ENCODE measurements around the gene IMPG1.

The IMPG1 gene, protein sequence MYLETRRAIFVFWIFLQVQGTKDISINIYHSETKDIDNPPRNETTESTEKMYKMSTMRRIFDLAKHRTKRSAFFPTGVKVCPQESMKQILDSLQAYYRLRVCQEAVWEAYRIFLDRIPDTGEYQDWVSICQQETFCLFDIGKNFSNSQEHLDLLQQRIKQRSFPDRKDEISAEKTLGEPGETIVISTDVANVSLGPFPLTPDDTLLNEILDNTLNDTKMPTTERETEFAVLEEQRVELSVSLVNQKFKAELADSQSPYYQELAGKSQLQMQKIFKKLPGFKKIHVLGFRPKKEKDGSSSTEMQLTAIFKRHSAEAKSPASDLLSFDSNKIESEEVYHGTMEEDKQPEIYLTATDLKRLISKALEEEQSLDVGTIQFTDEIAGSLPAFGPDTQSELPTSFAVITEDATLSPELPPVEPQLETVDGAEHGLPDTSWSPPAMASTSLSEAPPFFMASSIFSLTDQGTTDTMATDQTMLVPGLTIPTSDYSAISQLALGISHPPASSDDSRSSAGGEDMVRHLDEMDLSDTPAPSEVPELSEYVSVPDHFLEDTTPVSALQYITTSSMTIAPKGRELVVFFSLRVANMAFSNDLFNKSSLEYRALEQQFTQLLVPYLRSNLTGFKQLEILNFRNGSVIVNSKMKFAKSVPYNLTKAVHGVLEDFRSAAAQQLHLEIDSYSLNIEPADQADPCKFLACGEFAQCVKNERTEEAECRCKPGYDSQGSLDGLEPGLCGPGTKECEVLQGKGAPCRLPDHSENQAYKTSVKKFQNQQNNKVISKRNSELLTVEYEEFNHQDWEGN

DNA sequence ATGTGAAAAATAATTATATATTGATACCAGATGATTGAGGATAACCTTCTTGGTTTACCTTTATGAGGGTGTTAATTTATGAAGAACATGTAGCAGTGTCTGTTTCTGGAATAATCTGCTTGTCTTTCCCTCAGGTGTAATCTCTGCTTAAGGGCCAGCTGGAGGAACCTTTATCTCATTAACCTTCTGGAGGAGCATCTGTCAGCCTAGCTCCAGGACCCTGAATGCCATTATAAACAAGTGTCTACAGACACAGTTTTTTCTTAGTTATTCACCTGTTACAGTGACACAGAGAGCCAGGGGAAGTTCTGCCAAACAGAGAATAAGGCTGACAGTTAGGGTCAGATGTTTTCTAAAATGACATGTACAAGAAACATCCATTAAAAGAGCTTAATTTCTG lies at the start of gene IMPG1:
TSS of gene IMPG1 (minus strand) at position 101 of the 400 bp plus-strand sequence. CDS start 174 bp downstream, outside the sequence.
- Mint-ChIP-seq H3K9me3 (ENCODE audit: low read depth) (peaks cover 5% of the 10 kb centered on the region), H3K27ac (no peak within 1 kb of the TSS)

DNA sequence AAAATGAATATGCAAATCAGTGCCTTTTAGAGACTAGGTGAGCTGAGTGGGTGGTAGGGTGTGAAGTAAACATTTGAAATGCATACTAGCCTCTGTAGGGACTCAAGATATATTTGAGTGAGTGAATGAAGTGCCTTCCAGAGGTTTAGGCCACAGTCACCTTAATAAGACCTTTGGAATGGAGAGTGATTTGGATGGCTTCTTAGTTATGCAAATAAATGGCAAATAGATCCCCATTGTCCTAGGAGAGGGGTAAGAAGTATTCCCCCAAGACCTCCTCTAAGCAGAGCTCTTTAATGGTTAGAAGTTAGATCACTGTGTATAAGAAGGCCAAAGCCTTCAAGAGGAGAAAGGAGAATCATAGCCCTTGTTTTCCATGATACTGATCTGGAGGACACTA lies 47.8 kb upstream of the IMPG1 start:
- Mint-ChIP-seq H3K4me3 (no peak overlapping the region), H3K9me3 (ENCODE audit: low read depth) (peaks cover 4% of the 10 kb centered on the region), H3K27me3 (no peaks in the 10 kb centered on the region)

More for the DNA sequence above, at the start of gene IMPG1:
- Mint-ChIP-seq H3K4me1 (ENCODE audit: low read depth) (no peaks in the 10 kb centered on the region), H3K27me3 (no peaks in the 10 kb centered on the region), H3K4me3 (no peak within 1 kb of the TSS), H3K36me3 (no peaks in the 10 kb centered on the region)

DNA sequence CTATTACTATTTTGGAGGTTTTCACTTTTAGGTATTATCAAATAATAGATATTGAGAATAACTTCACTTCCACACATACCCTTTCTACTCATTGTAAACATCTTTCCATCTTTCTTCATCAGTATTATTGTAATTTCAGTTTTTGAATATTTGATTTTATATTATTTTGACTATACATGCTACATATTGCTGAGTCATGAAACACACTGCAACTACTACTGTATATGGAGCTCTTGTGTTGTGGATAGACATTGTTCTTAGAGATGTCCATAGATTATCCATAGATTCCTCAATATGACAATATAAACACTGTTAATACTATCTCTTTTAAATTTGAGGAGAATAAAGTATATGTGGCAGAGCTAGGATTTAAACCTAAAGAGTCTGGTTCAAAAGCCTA lies 819 bp upstream of the IMPG1 start:
- Mint-ChIP-seq H3K4me1 (ENCODE audit: low read depth) (no peaks in the 10 kb centered on the region), H3K27ac (no peak overlapping the region), H3K36me3 (no peaks in the 10 kb centered on the region), H3K27me3 (no peaks in the 10 kb centered on the region), H3K9me3 (ENCODE audit: low read depth) (peaks cover 5% of the 10 kb centered on the region), H3K4me3 (no peak overlapping the region)

More for the DNA sequence above, 47.8 kb upstream of the IMPG1 start:
- Mint-ChIP-seq H3K27ac (no peak overlapping the region), H3K36me3 (no peaks in the 10 kb centered on the region), H3K4me1 (ENCODE audit: low read depth) (no peaks in the 10 kb centered on the region)

DNA sequence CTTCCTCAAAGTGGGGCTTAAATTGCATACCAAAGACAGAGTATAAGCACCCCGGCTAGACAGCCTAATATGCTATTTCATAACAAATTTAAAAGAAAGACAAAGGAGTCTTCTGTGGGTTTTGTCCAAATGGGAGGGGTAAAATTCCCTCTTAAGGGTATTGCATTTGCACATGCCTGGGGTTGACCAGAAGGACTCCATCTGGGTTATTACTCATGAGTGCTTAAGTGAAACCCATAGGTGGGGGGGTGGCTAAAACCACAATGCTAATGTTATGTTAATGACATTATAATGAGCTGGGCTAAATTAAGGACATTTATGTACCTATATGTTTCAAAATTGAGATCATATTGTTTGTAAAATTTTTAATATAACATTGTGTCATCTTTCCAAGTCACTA lies 15.0 kb downstream of the IMPG1 start:
- Mint-ChIP-seq H3K36me3 (no peaks in the 10 kb centered on the region), H3K4me3 (no peak overlapping the region), H3K9me3 (ENCODE audit: low read depth) (peaks cover 6% of the 10 kb centered on the region), H3K4me1 (ENCODE audit: low read depth) (no peaks in the 10 kb centered on the region), H3K27me3 (no peaks in the 10 kb centered on the region), H3K27ac (no peak overlapping the region)

DNA sequence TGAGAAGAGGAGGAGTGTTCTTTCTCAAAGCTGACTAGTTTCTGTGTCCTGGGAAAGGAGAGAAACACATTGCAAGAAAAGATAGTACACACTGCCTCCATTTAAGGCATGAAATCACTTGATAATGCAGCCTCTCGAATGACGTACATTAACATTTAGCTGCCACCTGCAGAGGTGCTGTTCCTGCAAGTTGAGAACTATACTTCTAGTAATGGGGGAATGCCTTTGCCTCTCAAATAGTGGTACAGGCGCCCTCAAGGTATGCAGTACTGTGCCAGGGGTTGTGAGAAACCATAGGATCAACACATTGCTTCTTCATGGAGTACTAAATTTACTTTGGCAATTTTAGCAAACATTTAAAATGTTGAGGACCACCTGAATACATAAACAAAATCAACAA lies 20.1 kb downstream of the IMPG1 start:
- no peak overlapping the region for H3K4me3 Mint-ChIP-seq
- no peaks in the 10 kb centered on the region for H3K36me3 Mint-ChIP-seq
- peaks cover 6% of the 10 kb centered on the region for H3K9me3 Mint-ChIP-seq (ENCODE audit: low read depth)
- no peak overlapping the region for H3K27ac Mint-ChIP-seq
- no peaks in the 10 kb centered on the region for H3K4me1 Mint-ChIP-seq (ENCODE audit: low read depth)
- H3K27me3 Mint-ChIP-seq = no peaks in the 10 kb centered on the region

DNA sequence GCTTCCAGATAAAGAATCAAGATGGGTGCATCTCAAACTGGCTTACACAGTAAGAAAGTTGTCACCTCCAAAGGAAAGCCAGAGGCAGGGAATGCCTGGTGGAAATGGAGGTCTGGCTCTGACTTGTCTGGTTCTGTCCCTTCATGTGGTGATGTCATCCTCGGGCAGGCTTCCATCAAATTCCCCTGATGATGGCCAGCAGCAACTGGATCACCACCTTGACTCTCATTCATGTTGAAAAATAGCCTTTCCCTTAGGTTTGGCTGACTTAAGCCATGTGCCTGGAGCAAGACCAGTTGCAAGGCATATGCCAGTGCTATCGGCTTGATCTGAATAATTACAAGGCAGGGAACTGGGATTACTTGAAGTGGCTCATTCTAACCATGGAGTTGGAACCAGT lies 28.8 kb downstream of the IMPG1 start:
- H3K27ac Mint-ChIP-seq = no peak overlapping the region
- H3K9me3 Mint-ChIP-seq (ENCODE audit: low read depth) = peaks cover 6% of the 10 kb centered on the region
- no peaks in the 10 kb centered on the region for H3K27me3 Mint-ChIP-seq
- H3K36me3 Mint-ChIP-seq = no peaks in the 10 kb centered on the region
- H3K4me1 Mint-ChIP-seq (ENCODE audit: low read depth) = no peaks in the 10 kb centered on the region
- no peak overlapping the region for H3K4me3 Mint-ChIP-seq

DNA sequence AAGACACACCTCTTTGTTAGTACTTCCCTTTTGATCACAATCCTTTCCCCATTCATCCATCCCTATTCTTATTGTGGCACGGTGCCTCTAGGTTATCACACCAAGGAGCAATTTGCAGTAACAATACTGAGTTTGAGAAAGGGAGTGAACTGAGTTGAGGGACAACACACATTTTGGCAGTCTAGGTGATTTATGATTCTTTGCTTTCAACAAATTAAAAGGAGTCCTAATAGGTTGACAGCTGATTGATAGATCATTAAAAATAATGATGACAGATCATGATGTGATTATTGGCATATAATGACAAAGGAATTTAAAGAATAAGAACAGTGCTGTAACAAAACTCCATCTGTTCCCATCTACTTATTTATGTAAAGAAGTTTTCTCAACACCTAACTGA lies 36.7 kb downstream of the IMPG1 start:
- no peaks in the 10 kb centered on the region for H3K4me1 Mint-ChIP-seq (ENCODE audit: low read depth)
- H3K4me3 Mint-ChIP-seq = no peak overlapping the region
- H3K36me3 Mint-ChIP-seq = no peaks in the 10 kb centered on the region
- no peaks in the 10 kb centered on the region for H3K27me3 Mint-ChIP-seq
- H3K27ac Mint-ChIP-seq = no peak overlapping the region
- H3K9me3 Mint-ChIP-seq (ENCODE audit: low read depth) = peaks cover 7% of the 10 kb centered on the region

DNA sequence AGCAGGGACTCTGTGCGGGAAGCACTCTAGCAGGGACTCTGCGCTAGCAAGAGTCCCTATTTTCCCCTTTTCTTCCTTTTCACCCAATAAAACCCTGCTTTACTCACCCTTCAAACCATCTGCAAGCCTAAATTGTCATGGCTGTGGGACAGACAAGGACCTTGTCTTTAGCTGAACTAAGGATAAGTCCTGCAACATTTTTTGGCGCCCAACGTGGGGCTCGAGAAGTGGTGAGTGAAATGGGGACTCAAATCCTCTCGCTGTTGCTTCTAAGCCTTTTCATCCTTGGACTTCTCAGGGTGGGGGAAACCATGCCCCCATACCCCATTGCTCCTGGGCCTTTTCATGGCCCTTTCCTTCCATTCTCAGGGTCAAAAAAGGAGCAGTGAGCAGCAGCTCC lies 46.4 kb downstream of the IMPG1 start:
- Mint-ChIP-seq H3K36me3 (peaks cover 5% of the 10 kb centered on the region), H3K9me3 (ENCODE audit: low read depth) (peaks cover 27% of the 10 kb centered on the region), H3K27ac (no peak overlapping the region), H3K27me3 (no peaks in the 10 kb centered on the region), H3K4me3 (no peak overlapping the region), H3K4me1 (ENCODE audit: low read depth) (no peaks in the 10 kb centered on the region)

DNA sequence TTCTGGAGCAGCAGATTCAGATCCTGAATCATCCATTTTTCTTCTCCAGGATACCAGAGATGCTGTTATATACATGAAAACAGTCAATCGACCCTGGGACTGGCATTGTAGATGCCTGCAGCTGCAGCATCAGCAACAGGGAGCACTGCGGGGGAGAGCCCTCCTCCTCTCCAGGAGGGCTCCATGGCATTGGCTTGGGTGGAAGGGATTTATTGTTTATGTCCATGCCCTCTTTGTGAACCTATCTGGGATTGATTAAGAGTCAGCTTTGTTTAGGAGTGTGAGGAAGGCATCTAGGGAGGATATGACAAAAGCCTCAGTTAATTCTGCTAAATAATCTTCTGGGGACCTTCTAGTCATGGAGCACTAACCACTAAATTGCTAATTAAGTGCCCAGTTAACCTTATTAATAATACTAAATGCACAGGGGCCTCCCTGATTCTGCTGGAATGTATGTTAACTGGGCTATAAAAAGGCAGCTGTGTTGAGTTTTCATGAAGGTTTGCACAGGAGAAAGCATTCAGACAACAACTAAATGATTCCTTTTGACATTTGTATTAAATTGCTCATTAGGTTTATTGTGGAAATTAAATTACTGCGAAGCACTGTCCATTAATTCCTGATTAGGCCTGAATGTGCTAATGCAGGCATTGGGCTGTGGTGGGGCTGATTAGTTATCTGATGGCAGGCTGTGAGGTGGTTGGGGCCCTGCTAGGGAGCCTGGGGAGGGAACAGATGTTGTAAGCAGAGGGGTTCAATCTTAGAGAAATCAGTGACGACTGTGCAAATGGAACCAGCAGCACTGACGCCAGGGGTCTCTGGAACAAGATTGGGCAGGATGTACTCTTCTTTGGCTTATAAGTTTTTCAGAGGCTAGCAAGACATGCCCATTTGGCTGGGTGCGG lies 57.6 kb downstream of the IMPG1 start:
- no peaks in the 10 kb centered on the region for H3K4me1 Mint-ChIP-seq (ENCODE audit: low read depth)
- H3K27ac Mint-ChIP-seq = no peak overlapping the region
- no peak overlapping the region for H3K4me3 Mint-ChIP-seq
- H3K9me3 Mint-ChIP-seq (ENCODE audit: low read depth) = peaks cover 6% of the 10 kb centered on the region
- H3K27me3 Mint-ChIP-seq = peaks cover 5% of the 10 kb centered on the region
- no peaks in the 10 kb centered on the region for H3K36me3 Mint-ChIP-seq

DNA sequence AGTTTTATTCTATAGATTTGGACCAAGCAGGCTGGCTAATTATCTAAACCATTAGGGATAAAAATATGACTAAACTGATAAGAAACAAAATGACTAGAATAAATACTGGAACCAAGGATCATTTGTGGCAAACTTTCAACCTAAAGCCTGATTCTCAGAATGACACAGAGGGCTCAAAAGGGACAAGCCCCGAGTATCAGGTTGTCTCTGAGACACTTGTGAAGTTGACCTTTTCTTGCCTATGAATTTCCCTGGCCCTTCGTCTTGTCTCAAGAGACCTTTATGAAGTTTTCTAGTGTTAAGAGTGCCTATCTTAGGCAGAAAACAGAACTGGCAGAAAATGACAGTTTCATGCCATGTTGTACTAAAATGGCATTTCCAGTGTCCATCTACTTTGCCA lies 68.3 kb downstream of the IMPG1 start:
- Mint-ChIP-seq H3K4me3 (no peak overlapping the region), H3K9me3 (ENCODE audit: low read depth) (no peaks in the 10 kb centered on the region), H3K27me3 (no peaks in the 10 kb centered on the region), H3K4me1 (ENCODE audit: low read depth) (no peaks in the 10 kb centered on the region), H3K36me3 (no peaks in the 10 kb centered on the region), H3K27ac (no peak overlapping the region)

DNA sequence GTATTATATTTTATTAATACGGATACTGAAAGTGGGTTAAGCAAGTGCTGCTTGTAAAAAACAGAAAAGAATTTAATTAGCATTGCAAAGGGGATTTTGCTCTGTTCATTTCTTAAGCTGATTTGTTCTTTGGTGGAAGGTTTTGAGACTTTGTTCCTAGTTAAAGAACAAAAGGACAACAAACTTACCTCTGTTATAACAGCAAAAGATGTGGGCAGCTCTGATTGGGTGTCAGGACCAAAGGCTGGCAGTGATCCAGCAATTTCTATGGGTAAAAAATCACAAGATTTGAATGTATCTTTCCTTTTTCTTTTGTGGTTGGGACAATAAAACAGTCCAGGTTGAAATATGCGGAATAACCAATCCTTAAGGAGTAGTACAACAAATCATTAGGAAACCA lies 68.8 kb downstream of the IMPG1 start:
- no peaks in the 10 kb centered on the region for H3K36me3 Mint-ChIP-seq
- H3K9me3 Mint-ChIP-seq (ENCODE audit: low read depth) = no peaks in the 10 kb centered on the region
- no peak overlapping the region for H3K4me3 Mint-ChIP-seq
- no peak overlapping the region for H3K27ac Mint-ChIP-seq
- no peaks in the 10 kb centered on the region for H3K4me1 Mint-ChIP-seq (ENCODE audit: low read depth)
- no peaks in the 10 kb centered on the region for H3K27me3 Mint-ChIP-seq

DNA sequence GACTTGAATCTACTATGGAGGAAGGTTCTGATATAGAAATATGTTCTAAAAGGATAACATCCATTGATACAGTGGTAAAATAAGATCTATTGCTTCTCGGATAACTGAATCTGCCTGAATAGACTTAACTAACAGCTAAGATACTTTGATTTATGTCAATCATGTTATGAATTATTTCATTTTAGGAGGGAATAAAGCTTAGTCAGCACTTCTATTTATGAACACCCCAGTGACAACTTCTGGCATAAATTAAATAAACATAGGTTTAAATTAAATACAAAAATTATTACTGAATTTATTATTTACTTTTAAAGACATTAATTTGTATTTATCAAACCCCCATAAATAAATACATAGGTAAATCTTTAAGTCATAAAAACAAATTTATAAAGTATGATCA lies 69.3 kb downstream of the IMPG1 start:
- Mint-ChIP-seq H3K4me3 (no peak overlapping the region), H3K27me3 (no peaks in the 10 kb centered on the region), H3K27ac (no peak overlapping the region), H3K36me3 (no peaks in the 10 kb centered on the region), H3K9me3 (ENCODE audit: low read depth) (no peaks in the 10 kb centered on the region), H3K4me1 (ENCODE audit: low read depth) (no peaks in the 10 kb centered on the region)

DNA sequence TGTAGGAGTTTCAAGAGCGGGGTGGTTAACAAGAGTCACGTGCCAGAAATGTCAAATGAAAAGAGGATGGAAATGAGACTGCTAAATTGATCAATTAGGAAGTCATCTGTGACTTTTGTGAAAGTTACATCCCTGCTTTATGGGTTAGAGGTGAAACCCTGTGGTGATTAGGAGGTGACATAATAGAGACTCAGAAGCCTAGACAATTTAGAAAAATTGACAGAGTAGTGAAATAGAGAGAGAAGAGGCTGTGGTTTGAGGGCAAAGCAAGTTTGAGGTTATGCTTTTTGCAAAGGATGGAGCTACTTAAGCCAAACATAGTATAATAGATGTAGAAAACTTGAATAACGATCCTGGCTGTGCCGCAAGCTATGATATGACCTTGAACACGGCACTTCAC lies 71.8 kb downstream of the IMPG1 start:
- Mint-ChIP-seq H3K4me1 (ENCODE audit: low read depth) (no peaks in the 10 kb centered on the region), H3K27me3 (no peaks in the 10 kb centered on the region), H3K9me3 (ENCODE audit: low read depth) (no peaks in the 10 kb centered on the region), H3K27ac (no peak overlapping the region), H3K4me3 (no peak overlapping the region), H3K36me3 (no peaks in the 10 kb centered on the region)

DNA sequence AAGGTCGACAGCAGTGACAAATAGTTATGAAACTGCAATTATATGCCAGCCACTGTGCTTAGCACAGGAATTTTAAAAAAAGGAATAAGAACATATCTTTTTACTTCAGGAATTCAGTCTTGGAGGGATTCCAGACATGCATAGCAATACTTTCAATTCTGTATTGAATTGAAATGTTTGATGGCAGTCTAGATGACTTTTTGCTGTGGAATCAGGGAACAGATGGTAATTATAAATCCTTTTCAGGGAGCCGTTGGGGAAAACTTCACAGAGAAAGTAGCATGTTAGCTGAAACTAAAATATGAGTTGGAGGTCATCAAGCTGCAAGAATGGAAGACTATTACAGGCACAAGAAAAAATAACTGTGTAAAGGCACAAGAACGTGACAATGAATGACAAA lies 74.8 kb downstream of the IMPG1 start:
- Mint-ChIP-seq H3K9me3 (ENCODE audit: low read depth) (no peaks in the 10 kb centered on the region), H3K27me3 (peaks cover 1% of the 10 kb centered on the region), H3K27ac (no peak overlapping the region), H3K4me1 (ENCODE audit: low read depth) (no peaks in the 10 kb centered on the region), H3K4me3 (no peak overlapping the region), H3K36me3 (no peaks in the 10 kb centered on the region)
